ENCODE data around the gene NUP88.

Gene NUP88

DNA sequence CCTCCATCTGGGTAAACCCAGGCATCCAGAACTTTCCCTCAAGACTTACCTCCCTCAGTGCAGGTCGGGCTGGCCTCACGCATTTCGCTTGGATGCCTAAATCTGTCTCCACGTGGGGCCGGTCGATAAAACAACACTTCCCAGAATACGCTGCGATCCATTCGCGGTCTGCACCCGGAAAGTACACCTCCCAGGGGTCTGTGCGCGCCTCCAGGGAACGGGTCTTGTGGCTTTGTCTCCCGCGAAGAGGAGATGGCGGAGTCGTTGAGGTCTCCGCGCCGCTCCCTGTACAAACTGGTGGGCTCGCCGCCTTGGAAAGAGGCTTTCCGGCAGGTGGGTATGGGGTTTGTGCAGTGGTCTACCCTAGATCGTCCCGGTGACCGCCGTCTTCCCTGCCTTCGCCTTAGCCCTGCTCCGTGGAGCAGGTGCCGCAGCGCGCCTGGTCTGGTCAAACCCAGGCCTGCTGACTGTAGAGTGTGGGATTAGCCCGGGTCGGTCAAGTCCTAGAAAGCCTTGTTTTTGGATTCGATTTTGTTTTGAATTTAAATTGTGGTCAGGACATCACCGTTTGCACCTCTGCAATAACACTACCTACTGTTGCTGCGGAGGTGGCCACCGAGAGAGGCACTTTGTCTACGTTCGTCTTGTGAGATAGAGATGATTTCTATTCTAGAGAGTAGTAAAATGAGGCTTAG, 644 bp upstream of the NUP88 start, which contains the start of gene RPAIN:
Gene RPAIN (plus strand): TSS at position 224 of the 695 bp plus-strand sequence. CDS start 29 bp downstream, at position 253.
- DNase-seq (ENCODE audit: low read depth, low spot score) = no peak

DNA sequence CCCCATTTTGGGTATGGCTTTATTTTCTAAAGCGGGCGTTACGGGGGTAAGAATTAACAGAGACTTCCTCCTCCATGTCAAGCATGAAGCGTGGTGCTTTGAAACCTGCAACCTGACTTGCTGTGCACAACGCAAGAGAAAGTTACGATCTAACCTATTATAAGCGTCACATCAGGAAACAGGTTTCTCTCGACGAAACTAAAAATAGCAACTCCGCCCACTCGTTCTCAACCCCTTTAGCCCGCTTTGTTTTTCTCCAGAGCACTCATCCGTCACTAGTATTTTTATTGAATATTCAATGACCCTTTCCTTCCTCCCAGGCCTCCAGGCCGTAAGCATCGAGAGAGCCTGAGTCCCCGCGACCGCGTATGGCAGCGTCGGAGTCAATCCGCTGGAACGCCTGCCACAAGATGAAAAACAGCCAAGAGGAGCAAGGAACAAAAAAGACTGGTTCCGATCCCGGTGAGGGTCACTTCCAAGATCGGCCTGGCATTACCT, 555 bp downstream of the NUP88 start:
- DNase-seq (ENCODE audit: low read depth, low spot score) = no peak

DNA sequence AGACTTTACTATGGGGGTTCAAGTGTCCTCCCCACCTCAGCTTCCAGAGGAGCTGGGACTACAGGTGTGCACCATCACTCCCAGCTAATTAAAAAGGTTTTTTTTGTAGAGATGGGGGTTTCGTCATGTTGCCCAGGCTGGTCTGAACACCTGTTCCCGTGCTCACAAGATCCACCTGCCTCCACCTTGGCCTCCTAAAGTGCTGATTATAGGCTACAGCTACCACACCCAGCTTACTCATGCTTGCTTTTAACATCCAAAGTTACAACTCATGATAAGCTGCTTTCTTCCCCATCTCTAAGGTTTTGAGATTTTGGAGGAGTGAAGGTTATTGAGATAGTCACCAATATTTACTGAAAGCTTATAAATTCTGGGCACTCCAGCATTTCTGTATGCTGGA, 2.6 kb downstream of the NUP88 start:
- no peak for DNase-seq (ENCODE audit: low read depth, low spot score)

DNA sequence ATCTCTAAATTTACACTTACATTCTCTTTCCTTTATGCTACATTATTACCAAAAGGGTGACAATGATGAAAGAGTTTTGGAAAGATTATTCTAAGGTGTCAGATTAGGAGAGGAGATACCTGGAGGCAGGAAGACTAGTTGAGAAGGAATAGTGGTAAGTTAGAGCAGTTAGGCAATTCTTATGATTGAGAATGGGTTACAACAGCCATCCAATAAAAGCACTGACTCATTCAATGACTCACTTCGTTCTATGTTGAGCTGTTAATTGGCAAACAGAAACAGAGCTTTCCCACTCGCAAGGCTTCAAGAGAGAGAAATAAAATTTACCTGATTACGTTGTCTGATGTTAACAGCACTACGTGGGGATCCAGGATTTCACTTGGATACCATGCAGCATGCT, 5.8 kb downstream of the NUP88 start:
- no peak for DNase-seq (ENCODE audit: low read depth, low spot score)

DNA sequence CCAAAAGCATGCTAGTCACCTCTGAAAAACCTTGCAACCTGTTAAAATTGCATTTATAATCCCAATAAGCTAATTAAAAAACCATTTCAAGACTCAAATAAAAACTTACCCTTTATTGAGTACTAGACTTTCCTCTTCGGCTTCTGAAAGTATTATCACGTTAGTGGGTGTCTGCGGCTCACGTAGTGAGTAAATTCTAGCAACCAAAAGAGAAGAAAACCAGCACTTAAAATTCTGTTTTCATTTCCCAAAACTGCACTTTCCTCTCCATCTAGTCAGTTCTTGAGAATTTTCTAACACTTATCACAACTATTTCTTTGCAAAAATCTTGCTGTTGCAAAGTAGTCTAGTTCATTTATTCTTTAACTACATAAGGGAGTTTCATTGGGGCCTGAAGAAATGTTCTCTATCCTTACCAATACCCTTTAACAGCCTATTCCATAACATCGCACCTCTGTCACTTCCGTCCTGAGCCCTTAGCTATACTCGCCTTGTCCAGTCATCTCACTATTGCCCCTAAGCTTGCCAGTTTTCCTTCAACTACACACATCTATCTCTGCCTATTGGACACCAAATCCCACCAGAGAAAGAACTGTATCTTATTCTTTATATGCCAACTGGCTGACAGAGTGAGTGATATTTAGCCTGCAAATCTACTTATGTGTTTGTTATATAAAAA, 8.7 kb downstream of the NUP88 start:
- DNase-seq (ENCODE audit: low read depth, low spot score) = no peak

DNA sequence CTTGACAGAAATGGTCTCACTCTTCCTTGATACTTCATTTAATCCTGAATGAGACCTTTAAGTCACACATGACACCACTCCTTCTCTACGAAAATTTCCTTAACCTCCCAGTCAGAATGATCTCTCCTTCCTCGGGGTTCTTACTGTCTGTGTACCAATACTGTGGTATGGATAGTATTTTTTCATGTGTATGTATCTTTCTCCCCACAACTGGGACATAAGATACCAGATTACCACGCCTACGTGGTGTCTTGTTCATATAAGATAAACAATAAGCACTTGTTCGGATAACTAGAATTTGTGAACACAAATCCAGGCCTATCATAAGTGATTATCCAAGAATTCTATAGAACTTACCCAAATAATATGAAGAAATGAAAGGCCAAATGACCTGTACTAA, 11.3 kb downstream of the NUP88 start:
- DNase-seq (ENCODE audit: low read depth, low spot score) = no peak

DNA sequence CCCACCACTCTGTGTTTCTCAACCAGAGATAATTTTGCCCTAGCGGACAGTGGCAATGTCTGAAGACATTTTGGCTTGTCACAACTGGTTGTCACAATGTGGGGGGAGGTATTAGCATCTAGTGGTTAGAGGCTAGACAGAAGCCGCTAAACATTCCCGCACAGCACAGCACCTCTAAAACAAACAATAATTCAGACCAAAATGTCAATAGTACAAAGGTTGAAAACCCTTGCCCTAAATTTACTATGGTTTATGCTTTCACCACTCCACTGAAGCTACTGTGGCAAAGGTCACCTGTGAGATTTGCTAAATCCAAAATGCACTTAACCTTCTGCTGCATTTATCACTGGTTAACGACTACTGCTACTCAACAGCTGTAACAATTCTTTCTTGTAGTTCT, 14.1 kb downstream of the NUP88 start:
- no peak for DNase-seq (ENCODE audit: low read depth, low spot score)

DNA sequence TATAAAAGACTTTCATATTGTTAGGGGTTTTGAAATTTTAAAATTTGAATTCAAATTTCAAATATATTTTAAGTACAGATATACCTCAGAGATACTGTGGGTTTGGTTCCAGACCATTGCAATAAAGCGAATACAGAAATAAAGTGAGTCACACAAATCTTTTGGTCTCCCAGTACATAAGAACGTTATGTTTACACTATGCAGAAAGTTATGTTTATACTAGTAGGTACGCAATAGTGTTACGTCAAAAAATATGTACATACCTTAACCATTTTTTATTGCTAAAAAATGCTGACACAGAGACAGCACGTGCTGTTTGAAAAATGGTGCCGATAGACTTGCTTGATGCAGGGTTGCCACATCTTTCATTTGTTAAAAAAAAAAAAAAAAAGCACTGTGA, 19.7 kb downstream of the NUP88 start:
- DNase-seq (ENCODE audit: low read depth, low spot score) = no peak

DNA sequence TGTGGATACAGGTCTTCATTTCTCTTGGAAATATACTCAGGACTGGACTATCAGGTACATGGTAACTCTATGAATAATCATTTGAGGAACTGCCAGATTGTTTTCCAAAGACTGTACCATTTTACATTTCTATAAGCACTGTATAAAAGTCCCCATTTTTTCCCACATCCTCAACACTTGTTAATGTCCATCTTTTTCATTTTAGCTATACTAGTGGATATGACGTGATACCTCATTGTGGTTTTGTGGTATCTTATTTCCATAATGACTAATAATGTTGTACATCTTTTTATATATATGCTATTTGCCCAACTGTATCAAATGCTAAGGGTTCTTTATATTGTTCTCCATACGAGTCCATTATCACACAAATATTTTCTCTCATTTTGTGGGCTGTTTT, 22.9 kb downstream of the NUP88 start:
- DNase-seq (ENCODE audit: low read depth, low spot score) = no peak

DNA sequence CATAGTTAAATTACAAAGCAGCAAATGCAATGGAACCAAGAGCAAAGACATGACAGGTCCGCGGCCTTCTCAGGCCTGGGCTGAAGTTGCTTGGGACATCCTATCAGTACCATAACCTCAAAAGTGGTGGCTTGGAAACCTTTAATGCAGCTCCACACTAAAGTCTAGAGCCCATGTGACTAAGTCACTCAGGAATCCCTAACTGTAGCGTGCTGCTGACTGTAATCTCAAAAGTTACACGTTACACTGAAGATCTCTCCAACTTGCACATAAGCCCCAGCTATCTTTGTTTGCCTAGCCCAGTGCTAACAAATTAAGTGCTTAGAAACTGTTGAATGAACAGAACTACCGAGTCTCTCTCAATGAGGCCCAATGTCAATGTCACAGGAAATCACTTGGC, 27.8 kb downstream of the NUP88 start:
- no peak for DNase-seq (ENCODE audit: low read depth, low spot score)

DNA sequence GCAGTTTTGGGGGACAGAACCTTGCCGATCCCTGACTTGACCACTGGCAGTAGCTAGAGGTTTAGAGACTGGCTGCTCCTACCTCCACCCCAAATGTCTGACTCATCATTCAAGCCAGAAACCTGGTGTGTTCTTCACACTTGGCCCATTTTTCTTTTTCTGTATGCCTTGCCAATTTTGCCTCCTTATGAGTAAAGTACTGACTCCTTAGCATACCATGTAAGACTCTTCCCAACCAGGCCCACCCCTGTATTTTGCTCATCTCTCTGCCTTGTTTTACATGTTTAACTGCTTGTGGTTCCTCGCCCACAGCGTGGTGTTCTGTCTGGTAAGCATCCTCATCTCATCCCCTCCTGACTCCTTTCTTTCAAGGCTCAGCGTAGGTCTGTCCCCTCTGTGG, 37.9 kb downstream of the NUP88 start:
- no peak for DNase-seq (ENCODE audit: low read depth, low spot score)

DNA sequence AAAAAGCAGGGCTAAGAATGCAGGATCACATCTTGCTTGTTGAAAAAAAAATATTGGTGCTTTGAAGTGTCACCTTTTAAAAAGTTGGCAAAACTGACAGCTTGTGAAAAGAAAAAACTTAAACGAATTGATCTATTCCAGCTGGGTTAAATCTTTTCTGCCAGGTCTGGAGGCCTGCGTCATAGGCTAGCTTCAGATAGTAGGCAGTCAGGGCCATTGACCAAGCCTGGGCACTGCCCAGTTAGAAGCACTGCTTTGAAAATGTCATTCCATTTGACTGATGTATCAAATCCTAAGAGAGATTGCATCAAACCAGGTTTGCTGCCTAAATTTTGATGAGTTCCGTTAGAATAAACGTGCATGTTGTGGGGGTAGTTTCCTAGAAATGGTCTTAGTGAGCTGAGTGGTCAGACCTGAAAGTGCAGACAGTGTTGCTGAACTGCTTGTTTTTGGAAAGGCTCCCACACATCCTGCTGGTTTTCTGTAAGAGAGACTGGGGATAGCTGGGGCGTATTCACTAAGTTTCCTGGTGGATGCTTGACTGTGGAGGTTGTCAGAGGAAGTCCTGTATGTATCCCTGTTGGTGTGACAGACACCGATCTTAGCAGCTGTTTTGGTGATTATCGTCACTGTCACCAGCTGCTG, 38.8 kb downstream of the NUP88 start:
- no peak for DNase-seq (ENCODE audit: low read depth, low spot score)

DNA sequence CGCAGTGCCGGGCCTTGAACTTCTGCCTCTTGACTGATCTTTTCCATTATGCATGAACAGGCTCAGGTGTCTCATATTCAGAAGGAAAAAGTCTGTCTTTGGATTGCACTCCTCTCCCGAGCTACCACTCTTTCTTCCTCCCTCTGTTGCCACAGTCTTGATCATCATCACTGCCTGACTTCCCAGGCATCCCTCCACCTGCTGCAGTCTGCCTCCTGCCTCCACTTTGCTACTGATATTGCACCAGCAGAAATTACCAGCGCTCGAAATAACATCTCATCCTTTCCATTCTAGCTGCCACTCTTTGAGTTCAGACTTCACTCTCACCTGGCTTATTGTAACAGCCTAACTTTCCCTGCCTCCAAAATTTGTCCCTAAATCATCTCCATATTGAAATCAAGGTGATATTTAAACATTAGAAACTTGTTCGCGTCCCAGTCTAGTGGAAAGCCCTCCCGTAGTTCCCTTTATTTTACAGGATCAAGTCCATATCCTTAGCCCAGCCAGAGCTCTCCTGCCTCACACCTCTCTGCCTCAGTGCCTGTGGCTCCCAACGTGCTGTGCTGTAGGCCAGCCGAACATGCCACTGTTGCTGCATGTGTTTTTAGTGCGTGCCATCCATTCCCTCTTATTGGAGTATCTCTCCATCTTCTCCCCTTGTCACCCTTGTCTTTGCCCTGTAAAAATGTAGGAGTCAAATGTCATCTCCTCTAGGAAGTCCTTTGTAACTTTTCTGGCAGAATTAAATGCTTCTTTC, 39.9 kb downstream of the NUP88 start:
- DNase-seq (ENCODE audit: low read depth, low spot score) = no peak

DNA sequence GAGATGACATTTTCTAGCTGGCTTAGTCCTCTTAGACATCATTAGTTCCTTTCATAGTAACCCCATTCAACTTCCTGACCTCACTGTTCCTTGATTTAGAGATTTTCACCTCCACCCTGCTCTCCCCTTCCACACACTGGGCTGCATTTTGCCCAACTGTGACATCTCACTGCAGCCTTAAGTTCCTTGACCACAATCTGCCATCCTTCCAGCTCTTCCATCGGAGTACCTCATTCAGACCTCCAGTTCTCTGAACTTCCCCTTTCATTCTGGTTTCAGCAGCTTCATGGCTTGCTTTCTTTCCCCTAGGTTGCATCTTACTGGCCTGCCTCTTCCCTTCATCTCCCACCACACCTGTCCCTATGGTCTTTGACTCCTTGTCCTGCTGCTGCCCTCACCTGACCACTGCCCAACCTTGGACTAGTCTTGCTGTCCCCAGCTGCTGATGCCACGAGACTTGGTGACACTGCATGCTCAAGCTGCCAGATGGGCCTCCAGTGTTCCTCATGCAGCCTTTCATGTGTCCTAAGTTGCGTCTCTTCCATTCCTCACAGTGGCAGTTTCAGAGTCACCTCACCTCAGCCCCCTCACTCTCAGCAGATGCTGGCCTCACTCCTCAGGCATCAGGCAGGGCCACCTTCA, 40.8 kb downstream of the NUP88 start:
- DNase-seq (ENCODE audit: low read depth, low spot score) = no peak

DNA sequence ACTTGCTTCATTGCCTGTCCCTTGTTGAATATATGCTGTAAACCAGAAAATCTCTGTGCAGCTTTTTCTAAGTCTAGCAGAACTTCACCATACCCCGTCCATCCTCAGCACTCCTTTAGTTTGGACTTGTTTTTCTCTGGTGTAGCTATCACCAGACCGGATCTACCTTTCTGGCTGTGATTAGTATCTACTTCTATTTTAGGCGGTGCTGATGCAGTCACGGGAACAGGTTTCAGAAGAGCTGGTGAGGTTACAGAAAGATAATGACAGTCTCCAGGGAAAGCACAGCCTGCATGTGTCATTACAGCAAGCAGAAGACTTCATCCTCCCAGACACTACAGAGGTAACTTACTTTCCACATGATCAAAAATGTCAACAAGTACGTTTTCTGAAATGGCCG, 46.4 kb downstream of the NUP88 start:
- no peak for DNase-seq (ENCODE audit: low read depth, low spot score)

DNA sequence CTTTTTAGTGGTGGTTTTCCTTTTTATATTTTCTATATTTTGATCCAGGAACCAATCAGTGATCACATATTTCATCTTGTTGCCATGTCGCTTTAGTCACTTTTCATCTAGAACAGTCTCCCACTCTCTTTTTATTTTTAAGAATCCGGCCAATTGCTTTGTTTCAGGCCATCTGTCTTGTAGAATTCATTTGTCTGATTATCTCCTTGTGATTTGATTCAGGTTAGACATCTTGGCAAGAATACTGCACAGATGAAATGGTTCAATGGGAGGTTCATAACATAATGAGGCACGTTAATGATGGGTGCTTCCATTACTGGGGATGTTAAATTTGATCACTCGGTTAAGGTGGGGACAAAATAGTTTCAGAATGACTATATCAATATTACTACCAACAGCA, 49.1 kb downstream of the NUP88 start:
- no peak for DNase-seq (ENCODE audit: low read depth, low spot score)

DNA sequence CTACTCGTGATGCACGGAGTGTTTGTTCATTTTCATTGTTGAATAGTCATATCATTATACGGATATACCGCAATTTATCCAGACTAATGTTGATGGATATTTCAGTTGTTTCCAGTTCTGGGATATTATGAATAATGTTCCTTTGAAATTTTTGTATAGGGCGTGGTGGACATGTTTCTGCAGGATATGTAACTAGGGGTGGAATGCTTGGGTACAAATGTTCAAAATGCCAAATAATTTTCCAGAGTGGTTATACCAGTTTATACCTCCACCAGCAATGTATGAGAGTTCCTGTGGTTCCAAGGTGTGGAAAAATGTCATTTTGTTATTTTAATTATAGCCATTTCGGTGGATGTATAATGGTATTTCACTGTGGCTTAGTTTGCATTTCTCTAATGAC, 53.6 kb downstream of the NUP88 start:
- DNase-seq (ENCODE audit: low read depth, low spot score) = no peak

DNA sequence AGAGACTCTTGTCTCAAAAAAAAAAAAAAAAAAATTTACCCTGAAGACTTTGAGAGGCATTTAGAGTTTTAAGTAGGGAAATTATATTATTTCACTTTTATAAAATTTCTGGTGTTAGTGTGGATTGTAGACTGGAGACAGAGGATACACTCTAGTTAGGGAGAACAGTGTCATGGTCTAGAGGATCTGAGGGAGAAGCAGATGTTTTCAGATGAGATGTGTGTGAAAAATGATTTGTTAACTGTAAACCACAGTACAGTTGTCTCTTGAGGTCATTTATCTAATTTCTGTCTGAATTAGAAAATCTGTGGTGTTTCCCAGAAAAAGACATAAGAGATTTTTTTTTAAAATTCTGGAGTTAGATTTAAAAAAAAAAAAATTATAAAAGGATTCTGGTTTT, 54.8 kb downstream of the NUP88 start:
- DNase-seq (ENCODE audit: low read depth, low spot score) = no peak

DNA sequence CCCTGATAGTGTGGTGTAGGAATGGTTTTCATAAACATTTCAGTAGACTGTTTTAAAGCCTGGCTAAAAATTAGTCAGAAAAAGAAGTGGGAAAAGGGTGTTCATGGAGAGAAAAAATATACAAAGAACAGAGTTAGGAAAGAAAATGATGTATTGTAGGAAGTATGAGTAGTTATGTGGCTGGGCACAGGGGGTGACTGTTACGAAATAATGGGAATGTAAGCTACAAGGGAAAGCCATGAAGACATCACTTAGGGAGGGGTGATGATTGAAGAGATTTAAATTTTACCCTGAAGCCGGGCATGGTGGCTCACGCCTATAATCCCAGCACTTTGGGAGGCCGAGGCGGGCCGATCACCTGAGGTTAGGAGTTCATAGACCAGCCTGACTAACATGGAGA, 55.3 kb downstream of the NUP88 start:
- no peak for DNase-seq (ENCODE audit: low read depth, low spot score)

DNA sequence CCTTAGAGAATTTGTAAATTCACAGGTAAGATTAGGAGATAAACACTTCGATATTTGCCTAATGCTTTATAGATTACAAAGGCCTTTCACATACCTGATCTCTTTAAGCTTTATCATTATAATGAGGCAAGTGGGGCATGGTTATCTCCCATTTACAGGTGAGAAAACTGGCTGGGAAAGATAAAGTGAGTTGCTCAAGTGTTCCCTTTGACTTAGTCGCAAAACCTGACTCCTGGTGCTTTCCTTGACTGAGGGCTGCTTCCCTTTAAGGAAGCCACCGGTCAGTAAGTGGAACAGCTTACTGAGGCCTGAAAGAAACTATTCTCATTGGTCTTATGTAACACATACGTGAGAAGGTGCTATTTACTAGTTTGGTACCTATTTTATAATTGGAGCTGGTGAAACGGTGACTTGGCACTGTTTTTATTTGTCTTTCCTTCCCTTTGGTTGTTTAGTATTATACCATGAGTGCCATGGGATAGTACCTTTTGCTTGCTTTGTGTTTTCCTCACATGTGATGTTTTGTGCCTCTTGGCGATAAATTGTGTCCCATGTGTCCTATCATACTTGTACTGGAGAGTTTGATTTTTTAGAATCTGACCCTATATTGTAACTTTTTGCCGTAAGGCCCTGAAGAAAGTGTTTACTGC, 57.2 kb downstream of the NUP88 start:
- no peak for DNase-seq (ENCODE audit: low read depth, low spot score)

DNA sequence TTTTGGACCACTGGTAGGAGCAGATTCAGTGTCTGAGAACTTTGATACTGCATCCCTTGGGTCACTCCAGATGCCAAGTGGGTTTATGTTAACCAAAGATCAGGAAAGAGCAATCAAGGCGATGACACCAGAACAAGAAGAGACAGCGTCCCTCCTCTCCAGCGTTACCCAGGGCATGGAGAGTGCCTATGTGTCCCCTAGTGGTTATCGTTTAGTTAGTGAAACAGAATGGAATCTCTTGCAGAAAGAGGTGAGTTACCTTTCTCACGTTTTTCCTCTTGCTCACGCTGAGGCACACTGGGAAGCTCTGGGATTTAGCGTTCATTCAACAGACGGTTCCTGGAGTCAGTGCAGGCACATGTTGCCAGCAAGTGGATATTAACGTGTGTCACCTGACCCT, 58.0 kb downstream of the NUP88 start:
- no peak for DNase-seq (ENCODE audit: low read depth, low spot score)

Data from smooth muscle cell of the brain vasculature (primary cell).